DMS79 (cell line): ENCODE data around the gene SKA1.
A peak's percentile ranks its signal among the peaks of the same experiment; 100 is the strongest.

Source experiments
- DNase-seq: peaks from one replicate; lab custom pipeline; 2025; lab: John Stamatoyannopoulos, UW

Gene SKA1, protein sequence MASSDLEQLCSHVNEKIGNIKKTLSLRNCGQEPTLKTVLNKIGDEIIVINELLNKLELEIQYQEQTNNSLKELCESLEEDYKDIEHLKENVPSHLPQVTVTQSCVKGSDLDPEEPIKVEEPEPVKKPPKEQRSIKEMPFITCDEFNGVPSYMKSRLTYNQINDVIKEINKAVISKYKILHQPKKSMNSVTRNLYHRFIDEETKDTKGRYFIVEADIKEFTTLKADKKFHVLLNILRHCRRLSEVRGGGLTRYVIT

DNA sequence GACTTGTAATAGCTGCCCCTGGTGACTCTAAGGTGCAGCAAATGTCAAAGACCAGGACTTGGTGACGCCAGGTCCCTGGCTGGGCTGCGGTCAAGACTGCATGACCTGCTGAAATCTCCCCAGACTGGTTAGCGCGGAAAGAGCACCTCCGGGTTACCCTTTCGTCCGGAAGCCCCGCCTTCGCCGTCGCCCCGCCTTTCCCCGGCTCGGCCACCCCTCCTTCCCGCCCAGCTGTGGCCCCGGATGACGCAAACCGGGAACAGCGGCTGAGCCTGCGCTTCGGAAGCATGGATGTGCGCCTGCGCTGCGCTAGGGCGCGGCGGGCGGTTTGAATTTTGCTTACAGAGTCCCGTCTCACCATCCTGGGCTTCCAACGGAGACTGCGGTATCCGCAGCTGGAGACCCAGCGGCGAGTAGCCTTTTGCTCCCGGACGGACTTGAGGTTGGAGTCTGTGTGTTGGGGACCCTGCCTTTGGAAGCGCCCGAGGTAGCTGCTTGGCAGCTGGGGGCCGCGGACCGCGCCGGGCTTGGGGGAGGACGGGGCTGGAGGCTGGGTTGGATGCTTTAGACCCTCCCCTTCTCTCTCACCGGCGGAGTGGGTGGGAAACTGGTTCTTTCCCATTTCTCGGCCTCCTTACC is at the start of gene SKA1:
TSS of gene SKA1 (plus strand) at position 294 of the 639 bp plus-strand sequence. CDS start 785 bp downstream, outside the sequence.
- peak; percentile 82 for DNase-seq

DNA sequence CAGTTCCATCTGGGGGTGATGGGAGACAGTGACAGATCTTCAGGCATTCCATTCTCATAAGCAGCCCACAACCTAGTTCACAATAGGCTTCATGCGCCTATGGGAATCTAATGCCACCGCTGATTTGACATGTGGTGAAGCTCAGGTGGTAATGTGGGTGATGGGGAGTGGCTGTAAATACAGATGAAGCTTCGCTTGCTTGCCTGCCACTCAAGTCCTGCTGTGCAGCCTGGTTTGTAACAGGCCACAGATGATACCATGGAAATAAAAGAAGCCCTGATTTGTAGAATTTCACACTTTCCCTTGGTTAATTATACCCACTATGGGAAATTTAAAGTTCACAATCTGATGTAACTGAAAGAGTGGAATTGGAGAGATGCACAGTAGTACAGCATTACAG is 46.9 kb upstream of the SKA1 start:
- DNase-seq = no peak

DNA sequence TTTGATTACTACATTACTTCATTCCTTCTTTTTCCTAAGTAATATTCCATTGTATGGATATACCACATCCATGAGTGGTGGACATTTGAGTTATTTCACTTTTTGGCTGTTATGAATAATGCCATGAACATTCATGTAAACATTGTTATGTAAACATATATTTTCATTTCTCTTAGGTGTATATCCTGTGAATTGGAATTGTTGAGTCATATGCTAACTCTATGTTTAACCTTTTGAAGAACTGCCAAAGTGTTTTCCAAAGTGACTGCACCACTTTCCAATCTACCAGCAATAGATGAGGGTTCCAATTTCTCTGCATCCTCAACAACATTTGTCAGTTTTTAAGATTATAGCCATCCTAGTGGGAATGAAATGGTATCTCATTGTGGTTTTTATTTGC is 44.7 kb upstream of the SKA1 start:
- no peak for DNase-seq

DNA sequence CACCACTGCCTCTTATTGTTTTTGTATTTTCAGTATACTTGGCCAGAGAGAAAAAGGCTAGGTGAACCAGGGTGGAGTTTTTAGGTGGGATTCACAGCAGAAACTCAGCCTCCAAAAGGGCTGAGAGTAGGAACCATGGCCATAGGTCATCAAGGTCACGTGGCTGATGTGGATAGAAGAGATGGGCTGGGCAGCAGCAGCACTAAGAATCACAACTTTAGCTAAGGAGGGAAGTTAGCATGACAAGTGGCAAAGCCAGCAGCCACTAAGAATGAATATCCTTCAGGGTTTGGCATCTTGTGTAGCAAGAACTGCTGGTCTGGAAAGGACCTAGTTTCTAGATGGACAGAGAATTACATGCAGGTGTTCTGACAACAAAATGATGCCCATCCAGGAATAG is 43.2 kb upstream of the SKA1 start:
- DNase-seq = no peak

DNA sequence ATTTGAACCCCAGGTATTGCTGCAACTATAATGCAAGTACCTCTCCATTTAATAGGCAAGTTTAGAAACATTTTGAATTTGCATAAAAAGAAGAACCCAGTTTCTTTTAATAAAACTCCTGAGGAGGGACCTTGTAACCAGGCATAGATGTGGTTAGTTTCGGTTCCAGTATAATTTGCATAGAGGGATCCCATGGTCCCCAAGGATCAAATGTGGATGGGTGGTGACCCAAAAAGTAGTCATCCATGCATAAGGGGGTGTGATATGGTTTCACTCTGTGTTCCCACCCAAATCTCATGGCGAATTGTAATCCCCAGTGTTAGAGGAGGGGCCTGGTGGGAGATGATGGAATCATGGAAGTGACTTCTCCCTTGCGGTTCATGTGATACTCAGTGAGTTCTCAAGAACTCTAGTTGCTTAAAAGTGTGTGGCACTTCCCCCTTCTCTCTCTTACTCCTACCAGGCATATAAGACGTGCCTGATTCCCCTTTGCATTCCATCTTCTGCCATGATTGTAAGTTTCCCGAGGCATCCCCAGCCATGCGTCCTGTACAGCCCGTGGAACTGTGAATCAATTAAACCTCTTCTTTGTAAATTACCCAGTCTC is 40.2 kb upstream of the SKA1 start:
- DNase-seq = no peak

DNA sequence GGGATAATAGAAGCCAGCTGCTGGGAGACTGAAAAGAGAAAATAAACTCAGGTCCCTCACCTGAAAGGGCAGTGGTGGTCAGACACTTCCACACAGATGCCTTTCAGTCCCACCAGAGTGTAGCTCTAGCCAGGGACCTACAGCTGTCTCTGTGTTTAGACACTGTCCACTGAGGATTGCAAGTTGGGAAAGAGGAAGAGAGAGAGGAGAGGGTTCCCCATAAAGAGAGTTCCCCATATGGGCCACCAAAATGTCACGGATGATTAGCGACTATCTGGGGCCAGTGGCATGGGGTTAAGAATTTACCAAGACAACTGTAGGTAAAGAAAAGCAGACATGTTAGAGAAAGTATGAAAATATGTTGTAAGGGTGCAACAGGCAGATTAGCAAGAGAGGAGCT is 36.7 kb upstream of the SKA1 start:
- DNase-seq = no peak

DNA sequence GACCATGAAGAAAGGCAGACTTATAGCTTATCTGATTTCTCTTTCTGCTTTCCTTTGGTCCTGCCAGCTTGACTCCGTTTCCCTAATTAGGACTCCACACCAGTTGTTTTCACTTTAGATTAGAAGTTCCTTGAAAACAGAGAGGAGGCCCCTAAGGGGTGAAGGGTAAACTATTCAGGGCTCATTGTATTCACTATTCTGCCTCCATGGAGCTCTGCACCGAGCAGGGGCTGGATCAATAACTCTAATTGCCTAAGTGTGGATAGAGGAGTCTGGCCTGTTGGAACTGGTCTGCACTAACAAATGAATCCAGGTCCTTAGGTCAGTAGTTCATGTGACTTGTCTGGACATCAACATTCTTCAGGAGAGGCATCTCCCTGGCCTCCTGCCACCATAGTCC is 36.1 kb upstream of the SKA1 start:
- DNase-seq = no peak

DNA sequence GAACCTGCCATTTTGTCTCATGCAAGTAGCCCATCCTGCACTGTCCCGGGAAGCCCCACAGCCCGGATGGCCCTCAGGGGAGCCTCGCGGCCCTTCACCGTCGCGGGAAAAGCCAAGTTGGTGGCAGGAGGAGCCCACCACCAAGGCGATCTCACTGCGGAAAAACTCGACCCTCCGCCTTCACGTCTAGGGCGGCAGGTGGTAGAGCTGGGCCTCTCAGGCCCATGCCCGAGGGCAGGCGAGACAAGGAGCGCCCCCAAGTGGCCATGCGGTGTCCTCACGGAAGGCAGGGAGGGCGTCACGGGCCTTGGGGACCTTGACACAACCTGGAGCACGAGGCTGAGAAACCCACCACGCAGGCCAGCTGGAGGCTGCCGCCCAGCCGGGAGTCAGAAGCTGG is 34.8 kb upstream of the SKA1 start:
- no peak for DNase-seq

DNA sequence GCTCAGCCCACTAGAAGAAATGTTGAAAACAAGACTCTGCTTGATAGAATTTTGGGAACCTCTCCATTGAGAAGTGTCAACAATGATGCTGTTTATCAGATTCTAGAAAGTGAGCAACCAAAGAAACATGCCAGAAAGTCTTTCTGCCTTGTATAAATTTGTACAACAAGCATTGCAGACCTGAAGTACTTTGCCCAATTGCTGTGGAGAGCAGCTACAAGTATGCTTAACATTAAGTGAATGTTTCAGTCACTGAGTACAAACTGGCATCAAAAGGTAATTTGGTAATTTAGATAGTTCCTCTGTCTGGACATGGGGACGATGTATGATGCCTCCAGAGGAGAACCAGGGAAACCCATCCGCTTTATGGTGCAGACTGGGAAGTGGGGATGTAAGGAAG is 33.4 kb upstream of the SKA1 start:
- peak; percentile 86 for DNase-seq

DNA sequence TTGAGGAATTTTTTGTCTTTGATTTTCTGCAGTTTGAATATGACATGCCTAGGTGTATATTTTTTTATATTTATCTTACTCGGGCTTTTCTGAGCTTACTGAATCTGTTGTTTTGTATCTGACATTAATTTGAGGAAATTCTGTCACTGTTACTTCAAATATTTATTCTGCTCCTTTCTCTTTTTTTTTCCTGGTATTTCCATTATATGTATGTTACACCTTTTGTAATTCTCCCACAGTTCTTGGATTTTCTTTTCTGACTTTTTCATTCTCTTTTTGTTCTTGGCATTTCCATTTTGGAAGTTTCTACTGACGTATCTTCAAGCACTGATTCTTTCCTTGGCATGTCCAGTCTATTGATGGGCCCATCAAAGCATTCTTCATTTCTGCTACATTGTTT is 24.1 kb upstream of the SKA1 start:
- DNase-seq = no peak

DNA sequence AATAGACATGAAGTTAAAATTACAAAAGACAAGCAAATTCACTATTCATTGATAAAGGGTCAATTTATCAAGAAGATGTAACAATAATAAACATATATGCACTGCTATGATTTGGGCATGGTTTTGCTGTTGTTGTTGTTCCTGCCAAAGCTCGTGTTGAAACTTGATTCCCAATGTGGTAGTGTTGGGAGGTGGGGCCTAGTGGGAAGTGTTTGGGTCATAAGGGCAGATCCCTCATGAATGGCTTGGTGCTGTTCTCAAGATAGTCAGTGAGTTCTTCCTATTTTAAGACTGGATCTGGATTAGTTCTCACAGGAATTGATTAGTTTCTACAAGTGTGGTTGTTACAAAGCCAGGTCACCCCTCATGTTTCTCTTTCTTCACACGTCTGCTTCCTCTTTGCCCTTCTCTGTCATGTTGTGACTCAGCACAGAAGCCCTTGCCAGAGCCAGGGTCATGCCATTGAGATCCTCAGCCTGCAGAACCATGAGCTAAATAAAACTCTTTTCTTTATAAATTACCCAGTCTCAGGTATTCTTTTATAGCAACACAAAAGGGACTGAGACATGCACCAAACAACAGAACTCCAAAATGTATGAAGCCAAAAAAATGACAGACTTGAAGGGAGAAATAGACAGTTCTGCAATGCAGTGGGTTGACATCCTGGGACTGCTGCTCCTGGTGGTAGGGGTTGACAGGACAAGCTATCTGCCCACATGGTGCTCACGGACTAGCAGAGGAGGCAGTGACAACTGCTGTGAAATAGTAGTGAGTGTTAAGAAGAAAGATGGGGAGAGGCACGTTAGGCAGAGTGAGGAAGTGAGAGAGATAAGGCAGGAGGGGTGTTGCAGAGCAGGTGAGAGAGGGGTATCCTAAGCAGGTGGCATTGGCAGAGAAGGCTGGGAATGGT is 18.6 kb upstream of the SKA1 start:
- DNase-seq = no peak

DNA sequence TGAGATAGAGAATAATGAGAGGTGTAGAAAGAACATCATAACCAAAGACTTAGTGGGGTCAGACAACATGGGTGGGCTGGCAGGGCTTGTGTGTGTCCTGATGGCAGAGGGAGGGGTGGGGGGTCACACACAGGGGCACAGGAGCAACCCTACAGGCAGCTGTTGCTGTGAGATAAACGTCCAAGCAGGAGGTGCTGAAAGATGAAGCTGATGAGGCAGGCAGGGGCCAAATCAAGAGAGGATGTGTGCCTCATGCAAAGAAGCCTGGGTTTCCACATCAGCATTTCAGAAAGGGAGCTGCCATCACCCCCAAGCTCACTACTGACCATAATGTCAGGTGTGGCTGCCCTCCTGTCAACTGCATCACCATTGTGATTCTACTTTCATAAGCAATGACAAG is 16.0 kb upstream of the SKA1 start:
- no peak for DNase-seq

DNA sequence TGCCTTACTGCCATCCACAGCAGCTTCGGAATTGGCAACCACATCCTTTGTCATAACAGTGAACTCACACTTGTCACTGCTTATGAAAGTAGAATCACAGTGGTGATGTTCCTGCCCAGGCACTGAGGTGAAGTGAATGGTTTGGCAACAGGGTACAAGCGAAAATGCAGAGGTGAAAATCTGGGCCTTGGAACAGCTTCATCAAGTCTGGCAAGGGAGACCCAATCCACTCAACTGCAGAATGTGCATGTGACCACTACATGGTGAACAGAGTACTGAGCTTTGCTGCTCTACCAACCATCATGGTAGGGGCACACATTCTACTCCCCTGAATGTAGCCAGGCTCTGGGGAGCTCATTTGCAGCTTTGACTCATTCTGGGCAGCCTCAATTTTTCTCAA is 15.0 kb upstream of the SKA1 start:
- no peak for DNase-seq

DNA sequence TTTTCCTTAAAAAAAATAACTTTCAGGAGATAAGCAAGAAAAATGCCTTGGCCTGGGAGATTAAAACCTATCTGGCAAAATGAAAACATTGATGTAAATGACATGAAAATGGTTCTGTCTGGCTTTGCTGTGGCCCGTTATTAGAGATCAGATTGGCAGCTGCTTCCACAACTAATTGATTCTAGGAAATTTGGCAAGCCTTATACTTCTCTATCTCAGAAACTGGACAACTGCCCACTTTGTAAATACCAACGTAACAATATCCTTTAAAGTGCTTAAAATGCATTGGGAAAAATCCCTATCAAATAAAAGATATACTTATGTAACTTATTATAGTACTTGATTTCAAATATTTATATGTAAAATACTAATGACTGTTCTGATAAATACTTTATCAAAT is 14.2 kb upstream of the SKA1 start:
- no peak for DNase-seq

DNA sequence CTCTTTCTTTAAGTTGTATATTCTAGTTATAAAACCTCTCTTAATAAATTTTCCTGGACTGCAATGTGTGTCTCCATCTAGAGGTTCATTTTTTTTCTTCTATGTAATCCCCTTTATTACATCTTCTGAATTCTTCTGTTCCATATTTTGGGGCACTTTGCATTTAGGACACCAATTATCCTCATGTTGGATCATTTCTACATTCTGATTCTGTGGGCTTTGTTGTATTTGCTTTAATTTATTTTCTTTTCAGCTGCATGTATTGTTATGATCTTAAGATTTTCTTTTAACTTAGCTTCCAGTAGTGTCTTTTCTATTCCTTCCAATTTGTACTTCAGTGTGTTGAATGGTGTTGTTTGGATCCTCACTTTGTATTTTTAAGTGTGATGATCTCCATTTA is 5.2 kb upstream of the SKA1 start:
- no peak for DNase-seq

DNA sequence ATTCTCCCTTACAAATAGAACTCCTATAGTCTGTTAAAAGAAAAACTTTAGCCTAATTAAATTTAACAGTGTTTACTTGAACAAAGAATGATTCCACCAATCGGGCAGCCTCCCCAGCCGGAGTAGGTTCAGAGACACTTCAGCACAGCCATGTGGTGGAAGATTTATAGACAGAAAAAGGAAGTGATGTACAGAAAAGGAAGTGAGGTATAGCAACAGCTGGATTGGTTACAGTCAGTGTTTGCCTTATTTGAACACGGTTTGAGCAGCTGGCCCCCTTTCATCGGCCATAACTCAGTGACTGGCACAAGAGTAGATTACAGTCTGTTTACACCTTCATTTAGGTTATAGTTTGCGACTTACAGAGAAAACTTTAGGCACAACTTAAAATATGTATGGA is 2.1 kb upstream of the SKA1 start:
- DNase-seq = no peak

DNA sequence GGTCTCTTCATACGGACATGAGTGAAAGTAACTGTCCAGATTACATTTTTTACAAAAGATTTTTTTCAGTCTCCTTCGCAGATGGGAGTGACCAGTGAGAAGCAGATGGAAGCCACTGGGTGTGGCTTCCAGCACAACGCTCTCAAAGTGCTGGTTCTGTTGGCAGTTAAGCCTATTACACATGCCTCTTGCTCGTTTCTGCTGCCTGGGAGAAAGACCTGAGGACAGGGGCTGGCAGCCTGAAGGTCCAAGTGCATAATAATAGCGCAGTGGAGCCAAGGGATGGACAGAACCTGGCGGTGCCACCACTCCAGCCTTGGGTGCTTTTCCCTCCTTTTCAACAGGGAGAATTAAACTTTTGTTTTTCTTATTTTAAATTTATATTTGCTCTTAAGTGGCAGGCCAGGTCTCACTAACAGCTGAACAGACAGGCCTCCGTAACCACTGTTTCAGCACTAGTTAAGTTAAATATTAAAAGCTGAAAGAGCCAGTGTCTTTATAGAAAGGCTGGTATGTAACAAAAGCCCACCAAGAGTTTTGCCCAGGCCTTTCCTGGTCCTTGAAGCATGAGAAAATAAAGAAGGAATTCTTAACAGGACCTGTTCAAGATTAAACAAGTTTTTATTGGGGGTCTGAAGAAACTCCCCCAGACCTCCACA is 1.2 kb upstream of the SKA1 start:
- DNase-seq = no peak

DNA sequence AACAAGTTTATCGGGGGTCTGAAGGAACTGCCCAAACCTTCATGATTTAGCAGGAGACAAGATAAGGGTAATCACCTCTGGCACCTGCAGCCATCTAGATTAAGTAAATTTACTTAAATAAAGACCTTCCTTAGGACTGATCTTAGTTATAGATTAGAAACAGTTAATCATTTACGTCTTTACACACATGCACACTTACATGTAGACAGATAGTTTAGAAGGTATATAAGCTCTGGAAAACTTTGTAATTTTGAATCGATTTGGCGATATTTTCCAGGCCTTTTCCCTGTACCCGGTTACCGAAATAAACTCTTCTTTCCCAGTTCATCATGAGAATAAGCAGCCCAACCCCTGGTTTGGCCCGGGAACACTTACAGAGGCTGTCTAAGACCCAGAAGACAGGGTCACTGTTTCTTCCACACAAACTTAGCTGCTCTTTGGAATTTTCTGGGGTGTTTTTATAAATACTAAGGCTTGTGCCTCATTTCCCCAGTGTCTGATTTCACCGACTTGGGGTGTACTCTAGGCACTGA is 560 bp upstream of the SKA1 start:
- DNase-seq = no peak

DNA sequence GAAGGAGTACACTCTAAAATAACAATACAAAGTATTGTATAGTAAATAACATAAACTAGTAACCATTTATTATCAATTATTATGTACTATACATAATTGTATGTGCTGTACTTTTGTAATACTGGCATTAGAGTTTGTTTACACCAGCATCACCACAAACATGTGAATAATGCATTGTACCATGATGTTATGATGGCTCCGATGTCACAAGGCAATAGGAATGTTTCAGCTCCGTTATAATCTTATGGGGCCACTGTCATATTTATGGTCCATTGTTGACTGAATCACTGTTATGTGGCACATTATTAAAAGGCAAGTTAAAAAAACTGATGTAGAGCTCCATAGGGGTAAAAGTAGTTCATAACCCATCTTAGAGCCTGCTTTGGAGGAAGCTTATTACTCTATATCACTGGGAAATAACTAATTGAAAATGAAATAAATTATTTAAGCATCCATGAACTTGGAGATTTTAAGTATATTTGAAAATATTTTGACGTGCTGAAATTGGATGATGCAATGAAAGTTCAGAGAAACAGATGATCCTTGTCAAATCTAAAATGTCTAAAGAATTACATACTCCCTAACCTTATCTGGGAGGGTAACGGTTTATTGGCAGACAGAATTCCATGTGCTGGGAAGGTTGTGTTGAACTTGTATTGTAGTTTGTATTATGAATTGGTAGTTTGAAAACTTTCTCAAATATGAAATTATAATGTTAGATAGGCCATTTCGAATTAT is 2.4 kb downstream of the SKA1 start:
- DNase-seq = no peak

DNA sequence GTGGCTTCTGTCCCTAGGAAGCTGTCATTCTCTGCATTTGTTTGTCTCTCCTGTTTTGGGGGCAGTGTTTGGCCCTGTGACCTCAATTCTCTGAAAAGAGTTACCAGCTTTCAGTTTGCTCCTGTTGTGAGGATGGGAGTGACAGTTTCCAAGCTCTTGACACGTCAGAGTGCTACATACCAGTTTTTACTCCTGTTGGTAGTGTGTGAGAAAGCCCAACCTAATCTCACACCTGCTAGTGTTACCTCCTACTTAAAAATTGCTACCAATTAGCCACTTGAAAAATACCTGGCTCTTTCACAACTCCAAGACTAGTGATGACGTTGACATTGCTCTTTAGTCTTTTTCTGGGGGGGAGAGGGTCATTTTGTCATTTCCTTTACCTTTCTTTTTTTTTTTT is 14.1 kb downstream of the SKA1 start:
- DNase-seq = no peak

DNA sequence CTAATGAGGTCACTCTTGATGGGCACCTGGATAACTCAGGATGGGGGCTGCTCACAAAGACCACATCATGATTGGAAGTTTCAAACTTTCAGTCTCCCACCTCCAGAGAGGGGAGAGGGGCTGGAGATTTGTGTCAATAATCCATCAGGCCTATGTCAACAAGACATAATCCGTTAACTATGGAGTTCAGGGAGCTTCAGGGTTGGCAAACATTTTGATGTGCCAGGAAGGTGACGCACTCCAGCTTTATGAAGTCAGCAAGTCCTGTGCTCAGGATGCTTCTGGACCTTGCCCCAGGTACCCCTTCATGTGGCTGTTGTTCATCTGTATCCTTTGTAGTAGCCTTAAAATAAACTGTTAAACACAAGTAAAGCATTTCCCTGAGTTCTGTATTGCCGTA is 19.0 kb downstream of the SKA1 start:
- DNase-seq = no peak
